ENCODE data around the gene SMPD1. TPM values are rescaled to one million over a fixed set of nuclear protein-coding genes. Genes with fewer than 3 reads are reported as not detected.

The SMPD1 gene
- total RNA-seq: 10 to 100 TPM; 57.4 to 88.1 (median 67.6) TPM
- 10 to 100 TPM; 53.8 to 62.1 TPM for polyA plus RNA-seq
- long read RNA-seq, donor 1, transcript SMPD1-201 (6 exons, 2,452 nt): major isoform, 11 of 39 reads
- long read RNA-seq, donor 1, partial matches to known transcripts: 13 of 39 reads
- long read RNA-seq, donor 1, other reads (novel, unspliced or antisense): 11 of 39 reads
- long read RNA-seq, donor 2, transcript SMPD1-201 (6 exons, 2,452 nt): major isoform, 11 of 49 reads
- long read RNA-seq, donor 2, partial matches to known transcripts: 29 of 49 reads
- long read RNA-seq, donor 2, other reads (novel, unspliced or antisense): 8 of 49 reads
- long read RNA-seq, donor 3, transcript SMPD1-201 (6 exons, 2,452 nt): major isoform, 7 of 35 reads
- long read RNA-seq, donor 3, partial matches to known transcripts: 21 of 35 reads
- long read RNA-seq, donor 3, other reads (novel, unspliced or antisense): 6 of 35 reads

DNA sequence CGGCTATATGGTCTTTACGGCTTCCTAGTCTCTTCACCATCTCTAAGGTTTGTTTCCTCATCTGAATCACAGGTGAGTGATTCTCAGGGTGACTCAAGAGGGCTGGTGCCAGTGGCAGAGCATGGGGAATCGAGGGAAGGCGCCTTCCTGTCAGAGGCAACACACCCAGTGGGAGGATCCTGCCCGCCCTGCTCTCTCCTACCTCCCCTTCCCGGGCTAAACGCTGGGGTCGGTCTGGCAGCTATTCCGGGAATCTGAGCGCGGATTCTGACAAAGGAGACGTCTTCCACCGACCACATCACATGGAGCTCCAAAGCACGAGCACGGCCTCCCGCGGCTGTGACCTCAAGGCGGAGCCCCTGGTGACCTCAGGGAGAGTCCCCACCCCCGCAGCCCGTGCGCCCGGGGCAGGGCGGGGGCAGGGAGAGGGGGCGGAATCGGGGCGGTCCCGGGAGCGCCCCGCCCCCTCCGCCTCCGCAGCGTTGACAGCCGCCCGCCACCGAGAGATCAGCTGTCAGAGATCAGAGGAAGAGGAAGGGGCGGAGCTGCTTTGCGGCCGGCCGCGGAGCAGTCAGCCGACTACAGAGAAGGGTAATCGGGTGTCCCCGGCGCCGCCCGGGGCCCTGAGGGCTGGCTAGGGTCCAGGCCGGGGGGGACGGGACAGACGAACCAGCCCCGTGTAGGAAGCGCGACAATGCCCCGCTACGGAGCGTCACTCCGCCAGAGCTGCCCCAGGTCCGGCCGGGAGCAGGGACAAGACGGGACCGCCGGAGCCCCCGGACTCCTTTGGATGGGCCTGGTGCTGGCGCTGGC is at the start of gene SMPD1:
Gene SMPD1, plus strand, starts transcription at position 570 of the 813 bp plus-strand sequence. Its CDS starts 125 bp downstream, at position 695.
- peaks cover 0 to 30% (median 0%) of the 10 kb centered on the region in 9 donors for H3K36me3 ChIP-seq
- no peaks in the 10 kb centered on the region for H3K9me3 ChIP-seq
- peak within 1 kb of the TSS; percentile 66 to 98 (median 90) for H3K27ac ChIP-seq
- H3K4me3 ChIP-seq: peak within 1 kb of the TSS; percentile 66 to 98 (median 80)
- DNase-seq (peak; percentile 94), ATAC-seq (peak; percentile 98 to 99 (median 98))
- intact Hi-C loops (cut with DNase I): loop anchor here in 3 of 10 donors (1.0 to 10.0 kb wide), 3 partner anchors 84 to 315 kb away; partner anchors contain the start of gene MRPL17 (in 2 of the 3)
- TF ChIP-seq, protein P1, sequence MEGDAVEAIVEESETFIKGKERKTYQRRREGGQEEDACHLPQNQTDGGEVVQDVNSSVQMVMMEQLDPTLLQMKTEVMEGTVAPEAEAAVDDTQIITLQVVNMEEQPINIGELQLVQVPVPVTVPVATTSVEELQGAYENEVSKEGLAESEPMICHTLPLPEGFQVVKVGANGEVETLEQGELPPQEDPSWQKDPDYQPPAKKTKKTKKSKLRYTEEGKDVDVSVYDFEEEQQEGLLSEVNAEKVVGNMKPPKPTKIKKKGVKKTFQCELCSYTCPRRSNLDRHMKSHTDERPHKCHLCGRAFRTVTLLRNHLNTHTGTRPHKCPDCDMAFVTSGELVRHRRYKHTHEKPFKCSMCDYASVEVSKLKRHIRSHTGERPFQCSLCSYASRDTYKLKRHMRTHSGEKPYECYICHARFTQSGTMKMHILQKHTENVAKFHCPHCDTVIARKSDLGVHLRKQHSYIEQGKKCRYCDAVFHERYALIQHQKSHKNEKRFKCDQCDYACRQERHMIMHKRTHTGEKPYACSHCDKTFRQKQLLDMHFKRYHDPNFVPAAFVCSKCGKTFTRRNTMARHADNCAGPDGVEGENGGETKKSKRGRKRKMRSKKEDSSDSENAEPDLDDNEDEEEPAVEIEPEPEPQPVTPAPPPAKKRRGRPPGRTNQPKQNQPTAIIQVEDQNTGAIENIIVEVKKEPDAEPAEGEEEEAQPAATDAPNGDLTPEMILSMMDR (IDR thresholded peaks at IDR 0.05): no peak
- 1% methylated on average over 61 to 63 of the region's 63 CpGs for WGBS, 2 donors
- peaks cover 5 to 28% (median 22%) of the 10 kb centered on the region in 9 donors for H3K4me1 ChIP-seq
- no peaks in the 10 kb centered on the region for H3K27me3 ChIP-seq

DNA sequence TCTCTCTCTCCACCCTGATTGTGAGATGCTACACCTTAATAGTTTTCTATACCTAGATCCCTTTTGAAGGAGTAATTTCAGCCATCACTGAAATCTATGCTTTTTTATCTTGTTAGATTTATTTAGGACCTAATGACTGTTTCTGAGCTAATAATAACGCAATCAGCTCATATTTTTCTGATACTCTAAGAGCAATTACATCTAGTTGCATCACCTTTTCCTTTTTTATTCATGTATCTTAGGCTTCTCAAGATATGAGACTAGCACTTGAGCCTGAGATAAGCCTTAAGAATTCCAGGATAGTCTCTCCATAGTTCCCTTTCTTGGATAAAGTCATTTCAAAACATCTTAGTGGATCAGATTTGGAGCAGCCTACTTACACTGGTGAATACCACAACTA is 44.9 kb upstream of the SMPD1 start:
- no peak for ATAC-seq
- H3K4me1 ChIP-seq: no peaks in the 10 kb centered on the region
- no peaks in the 10 kb centered on the region for H3K36me3 ChIP-seq
- TF ChIP-seq, protein P1 (IDR thresholded peaks at IDR 0.05): no peak
- H3K9me3 ChIP-seq: no peaks in the 10 kb centered on the region
- no peak for DNase-seq
- no peak overlapping the region for H3K27ac ChIP-seq
- intact Hi-C loops (cut with DNase I): no loop called here
- 94 to 98% methylated on average over 1 of the region's 1 CpG for WGBS, 2 donors
- H3K27me3 ChIP-seq: no peaks in the 10 kb centered on the region
- no peak overlapping the region for H3K4me3 ChIP-seq

DNA sequence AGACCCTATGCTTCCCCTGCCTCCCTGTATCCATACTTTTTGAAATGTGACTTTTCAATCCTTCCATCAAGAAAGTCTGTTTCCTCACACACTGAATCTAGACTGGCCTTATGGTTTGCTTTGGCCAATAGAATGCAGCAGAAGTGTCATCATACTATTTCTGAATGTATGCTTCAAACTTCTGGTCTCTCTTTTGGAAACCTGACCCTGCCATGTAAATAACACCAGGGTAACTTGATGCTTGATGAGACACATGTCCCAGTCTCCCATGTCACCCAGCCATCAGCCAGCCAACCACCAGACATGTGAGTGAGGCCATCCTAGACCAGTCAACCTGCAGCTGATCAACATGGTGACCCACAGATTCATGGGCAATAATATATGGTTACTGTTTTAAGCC is 40.2 kb upstream of the SMPD1 start:
- Histone ChIP-seq H3K4me3 (no peak overlapping the region), H3K36me3 (no peaks in the 10 kb centered on the region), H3K27me3 (no peaks in the 10 kb centered on the region), H3K4me1 (peaks cover 0 to 7% (median 0%) of the 10 kb centered on the region in 9 donors), H3K27ac (no peak overlapping the region), H3K9me3 (no peaks in the 10 kb centered on the region)
- no peak for ATAC-seq
- TF ChIP-seq, protein P1 (IDR thresholded peaks at IDR 0.05): no peak
- intact Hi-C loops (cut with DNase I): loop anchor here (5.0 to 10.0 kb wide), 9 partner anchors 33 to 328 kb away; partner anchors contain the start of gene CCKBR (in 2 of the 10)
- no peak for DNase-seq

DNA sequence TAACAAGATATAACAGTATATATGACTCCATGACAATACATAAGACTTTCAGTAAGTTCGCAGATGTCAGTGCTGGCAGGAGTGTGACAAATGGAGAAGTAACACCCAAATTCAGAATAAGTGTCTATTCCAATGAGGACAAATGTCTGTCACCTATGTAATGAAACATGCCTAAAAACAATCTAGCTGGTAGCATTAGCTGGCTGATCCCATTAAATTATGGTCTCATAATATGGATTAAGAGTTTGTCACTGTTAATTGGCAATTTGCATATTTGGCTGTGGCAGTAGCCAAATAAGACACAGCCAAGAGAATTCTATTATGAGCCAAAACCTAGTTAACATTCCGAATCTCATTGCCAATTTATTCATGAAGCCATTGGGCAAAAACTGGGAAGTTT is 39.8 kb upstream of the SMPD1 start:
- no peak for DNase-seq
- H3K36me3 ChIP-seq: no peaks in the 10 kb centered on the region
- no peaks in the 10 kb centered on the region for H3K9me3 ChIP-seq
- H3K27ac ChIP-seq: no peak overlapping the region
- intact Hi-C loops (cut with DNase I): loop anchor here (5.0 to 10.0 kb wide), 9 partner anchors 33 to 328 kb away; partner anchors contain the start of gene CCKBR (in 2 of the 10)
- 74 to 90% methylated on average over 2 of the region's 2 CpGs for WGBS, 2 donors
- H3K4me1 ChIP-seq: peaks cover 0 to 11% (median 0%) of the 10 kb centered on the region in 9 donors
- TF ChIP-seq, protein P1 (IDR thresholded peaks at IDR 0.05): no peak
- no peak for ATAC-seq
- H3K4me3 ChIP-seq: no peak overlapping the region
- no peaks in the 10 kb centered on the region for H3K27me3 ChIP-seq

Measured in heart right ventricle (tissue), 16 donors.